VCaP (cell line): ENCODE measurements around the gene FOXR2.

ENCODE experiments used
- H3K27ac ChIP-seq: fragments of 450-650 bp; 2 replicates; pipeline ENCODE4 v1.5.1; 2017
- CTCF ChIP-seq: fragments of 450-650 bp; conservative IDR thresholded peaks from 2 replicates; pipeline ENCODE4 v1.5.1; 2017; ENCODE audit warnings: mild to moderate bottlenecking, moderate library complexity

FOXR2 gene

GRCh38 chrX:55623100-55623499, at the start of gene FOXR2:
Gene FOXR2, plus strand, starts transcription at chrX:55623400. Its CDS starts 312 bp downstream, at chrX:55623712.
- H3K27ac ChIP-seq, result no peak within 1 kb of the TSS
- TF ChIP-seq CTCF, result no peak

- H3K27ac ChIP-seq, result no peak overlapping the region
- no peak for TF ChIP-seq CTCF
These were observed 44.1 kb upstream of the FOXR2 start for GRCh38 chrX:55579115-55579514.

GRCh38 chrX:55582447-55582846, 40.8 kb upstream of the FOXR2 start:
- no peak for TF ChIP-seq CTCF
- H3K27ac ChIP-seq, result no peak overlapping the region

GRCh38 chrX:55593296-55593695, 29.9 kb upstream of the FOXR2 start:
- H3K27ac ChIP-seq, result no peak overlapping the region
- no peak for TF ChIP-seq CTCF

GRCh38 chrX:55593756-55594257, 29.4 kb upstream of the FOXR2 start:
- no peak overlapping the region for H3K27ac ChIP-seq
- TF ChIP-seq CTCF, result no peak

GRCh38 chrX:55598333-55598732, 24.9 kb upstream of the FOXR2 start:
- no peak for TF ChIP-seq CTCF
- H3K27ac ChIP-seq, result no peak overlapping the region

GRCh38 chrX:55619547-55619946, 3.7 kb upstream of the FOXR2 start:
- no peak for TF ChIP-seq CTCF
- H3K27ac ChIP-seq, result no peak overlapping the region
